Stimulated activated CD4-positive, alpha-beta T cell treated with anti-CD3 and anti-CD28 coated beads, Interleukin-4, amount 100 ng/mL, for 4 hours (primary cell): Measurements from ENCODE around the gene RIMBP3B.
"Not testable (repeated sequence)": the region's sequence is repeated elsewhere in the genome, so short reads cannot be mapped to it uniquely, and the experiment has no call there.

Experiments
- DNase-seq, 2 experiments: peaks; one replicate each; pipeline ENCODE4 v3.0.0-alpha.2; 2020

RIMBP3B gene

DNA sequence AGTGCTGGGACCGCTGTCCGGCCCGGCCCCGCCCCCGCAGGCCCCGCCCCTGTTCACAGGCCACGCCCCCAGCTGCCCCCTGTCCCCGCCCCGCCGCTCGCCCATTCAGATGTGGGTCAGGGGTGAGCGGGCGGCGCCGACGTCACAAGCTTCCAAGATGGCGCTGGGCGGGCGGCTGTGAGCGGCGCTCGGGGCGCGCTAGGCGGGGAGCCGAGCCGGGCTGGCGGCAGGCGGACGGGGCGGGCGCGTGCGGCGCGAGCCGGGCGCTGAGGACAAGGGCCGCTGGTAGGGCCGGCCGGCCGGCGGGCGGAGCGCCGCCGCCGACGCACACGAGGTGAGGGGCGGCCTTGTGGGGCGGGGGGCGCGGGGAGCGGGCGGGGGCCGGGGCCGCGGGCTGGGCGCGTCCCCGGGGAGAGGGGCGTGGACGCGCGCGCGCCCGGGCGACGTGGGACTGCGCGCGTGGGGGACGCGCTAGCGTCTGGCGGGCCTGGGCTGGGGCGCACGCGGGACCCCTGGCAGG, 33.7 kb downstream of the RIMBP3B start, which contains the start of gene HIC2:
HIC2 (plus strand) TSS at position 145 of the 520 bp plus-strand sequence. CDS start 25,461 bp downstream, outside the sequence.
- not testable (repeated sequence) for DNase-seq

DNA sequence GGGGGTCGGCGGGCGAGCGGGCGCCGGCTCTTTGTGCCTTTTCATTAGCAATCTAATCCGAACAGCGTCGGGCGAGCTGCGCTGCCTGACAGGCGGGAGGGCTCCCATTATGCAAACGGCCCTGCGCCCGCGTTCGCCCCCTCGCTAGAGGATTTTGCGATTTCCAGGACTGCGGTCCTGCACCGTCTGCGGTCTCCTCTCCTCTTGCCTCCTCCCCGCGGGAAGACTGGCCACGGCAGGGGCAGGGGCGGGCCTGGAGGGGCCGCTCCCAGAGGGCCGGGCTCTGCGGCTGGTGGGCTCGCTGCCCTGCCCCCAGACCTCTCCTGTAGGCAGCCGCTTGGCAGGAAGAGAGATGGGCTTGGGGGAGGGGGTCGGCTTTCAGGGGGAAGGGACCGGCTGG, 34.3 kb downstream of the RIMBP3B start:
- DNase-seq, result peak; percentile 8 to 31

DNA sequence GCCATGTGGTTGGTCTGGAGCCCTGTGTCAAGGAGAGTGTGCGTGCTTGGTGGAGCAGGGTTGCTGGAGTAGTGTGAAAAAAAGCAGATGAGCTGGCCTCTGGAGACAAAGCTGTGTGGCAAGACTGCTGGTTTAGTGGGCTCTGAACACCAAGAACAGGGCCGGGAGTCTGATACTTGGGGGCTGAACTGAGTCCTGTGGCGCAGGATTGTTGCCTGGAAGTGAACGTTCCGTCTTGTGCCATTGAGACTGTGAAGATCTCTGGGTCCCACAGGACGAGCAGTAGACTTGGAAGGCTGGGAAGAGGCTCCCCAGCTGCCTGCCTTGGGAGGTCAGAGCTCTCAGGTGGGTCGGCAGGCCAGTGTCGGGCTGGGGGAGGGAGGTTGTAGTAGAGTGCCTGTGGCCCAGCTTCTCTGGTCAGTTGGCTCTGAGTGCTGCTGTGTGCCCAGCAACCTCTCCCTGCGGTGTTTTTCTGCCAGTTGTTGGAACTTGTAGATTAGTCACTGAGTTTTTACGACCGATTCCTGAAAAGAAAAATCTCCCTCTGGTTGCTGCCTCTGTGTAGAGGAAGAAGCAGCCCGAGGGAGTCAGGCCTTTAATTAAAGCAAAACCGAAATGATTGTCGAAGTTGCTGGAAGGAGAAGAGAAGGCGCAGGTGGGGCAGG, 35.6 kb downstream of the RIMBP3B start:
- DNase-seq, result not testable (repeated sequence)

DNA sequence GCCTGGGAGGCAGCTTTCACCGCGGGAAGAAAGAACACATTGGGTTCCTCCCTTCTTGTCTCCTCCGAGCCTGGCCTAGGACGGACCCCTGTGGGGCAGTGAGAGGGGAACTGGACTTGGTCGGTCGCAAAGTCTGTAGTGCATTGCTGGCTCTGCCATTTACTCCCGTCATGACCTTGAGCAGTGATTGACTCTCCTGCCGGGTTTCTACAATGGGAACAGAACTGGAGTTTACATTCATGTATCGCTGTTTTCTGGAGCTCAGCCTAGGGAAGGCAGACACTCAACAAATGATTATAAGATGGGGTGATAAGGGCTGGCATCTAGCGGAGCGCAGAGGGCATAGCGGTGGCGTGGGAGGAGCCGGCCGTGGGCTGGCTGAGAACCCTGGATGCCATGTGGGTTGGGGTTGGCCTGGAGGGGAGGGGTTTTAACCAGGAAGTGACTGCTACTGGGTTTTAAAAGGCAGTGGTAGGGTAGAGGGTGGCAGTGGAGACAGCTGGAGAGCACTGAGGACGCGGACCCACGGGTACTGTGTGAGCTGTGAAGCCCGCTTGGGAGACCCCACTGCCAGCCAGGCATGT, 36.7 kb downstream of the RIMBP3B start:
- DNase-seq, result not testable (repeated sequence)

DNA sequence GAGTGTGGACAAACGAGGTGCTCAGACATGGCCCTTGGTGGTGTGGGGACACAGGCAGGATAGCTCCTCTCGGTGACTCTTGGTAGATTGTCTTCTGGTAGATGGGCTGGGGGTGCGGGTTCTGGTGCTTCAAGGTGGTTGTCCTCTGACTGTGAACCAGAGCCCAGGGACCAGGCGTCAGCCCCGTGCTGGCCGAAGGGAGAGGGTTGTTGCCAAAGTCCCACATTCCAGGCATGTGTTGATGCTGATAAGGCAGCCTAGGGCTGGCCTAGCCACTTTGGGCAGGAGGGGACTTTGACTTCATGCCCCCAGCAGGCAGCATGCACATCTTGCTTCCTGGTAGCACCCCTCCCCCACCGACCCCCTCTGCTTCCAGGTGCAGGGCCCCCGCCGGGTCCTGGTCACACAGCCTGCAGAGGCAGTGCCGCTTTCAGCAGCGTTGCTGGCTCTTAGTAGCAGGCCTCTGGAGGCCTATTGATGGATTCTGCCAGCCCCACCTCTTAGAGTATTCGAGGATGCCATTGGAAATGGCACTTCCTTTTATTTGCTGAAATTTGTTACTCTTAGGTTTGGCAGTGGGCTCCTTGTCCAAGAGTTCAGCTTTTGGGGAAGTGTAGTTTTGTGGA, 40.6 kb downstream of the RIMBP3B start:
- DNase-seq, result not testable (repeated sequence)

DNA sequence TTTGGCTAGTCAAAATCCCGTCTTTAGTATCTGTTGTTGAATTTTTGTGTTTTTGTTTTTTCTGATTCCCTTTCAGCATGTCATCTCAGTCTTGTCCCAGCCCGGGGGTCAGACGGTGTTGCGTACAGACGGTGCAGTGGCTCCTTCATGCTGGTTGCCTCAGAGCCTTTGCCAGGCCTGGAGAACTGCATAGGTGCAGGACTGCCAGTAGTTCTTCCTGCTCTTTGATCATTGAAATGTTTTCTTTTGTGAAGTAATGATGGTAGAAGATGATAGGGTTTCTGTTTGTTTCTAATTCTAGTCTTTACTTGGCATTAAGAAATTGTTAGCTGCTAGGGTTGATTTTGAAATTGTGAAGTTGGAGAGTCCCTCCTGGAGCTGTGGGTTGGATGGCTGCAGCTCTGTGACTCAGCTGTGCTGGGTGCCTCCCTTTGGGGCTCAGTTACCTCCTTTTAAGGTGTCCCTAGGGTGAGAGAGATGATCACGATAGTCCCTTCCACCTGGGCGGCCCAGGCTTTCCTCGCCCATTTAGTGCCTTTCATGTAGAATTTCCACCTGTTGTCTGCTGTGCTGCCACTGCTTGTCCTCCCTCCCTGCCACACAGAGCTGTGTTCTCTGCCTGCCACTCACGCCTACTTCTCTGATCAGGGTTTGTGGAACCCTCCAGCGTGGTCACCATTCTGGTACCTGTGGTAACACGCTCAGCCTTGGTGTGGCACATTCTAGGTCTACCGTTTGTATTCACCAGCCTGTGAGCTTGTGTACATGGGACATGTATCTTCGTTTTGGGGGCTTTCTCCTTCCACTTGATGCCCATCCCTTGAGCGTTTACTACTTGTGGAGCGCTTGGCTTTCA, 51.1 kb downstream of the RIMBP3B start:
- DNase-seq, result not testable (repeated sequence)

DNA sequence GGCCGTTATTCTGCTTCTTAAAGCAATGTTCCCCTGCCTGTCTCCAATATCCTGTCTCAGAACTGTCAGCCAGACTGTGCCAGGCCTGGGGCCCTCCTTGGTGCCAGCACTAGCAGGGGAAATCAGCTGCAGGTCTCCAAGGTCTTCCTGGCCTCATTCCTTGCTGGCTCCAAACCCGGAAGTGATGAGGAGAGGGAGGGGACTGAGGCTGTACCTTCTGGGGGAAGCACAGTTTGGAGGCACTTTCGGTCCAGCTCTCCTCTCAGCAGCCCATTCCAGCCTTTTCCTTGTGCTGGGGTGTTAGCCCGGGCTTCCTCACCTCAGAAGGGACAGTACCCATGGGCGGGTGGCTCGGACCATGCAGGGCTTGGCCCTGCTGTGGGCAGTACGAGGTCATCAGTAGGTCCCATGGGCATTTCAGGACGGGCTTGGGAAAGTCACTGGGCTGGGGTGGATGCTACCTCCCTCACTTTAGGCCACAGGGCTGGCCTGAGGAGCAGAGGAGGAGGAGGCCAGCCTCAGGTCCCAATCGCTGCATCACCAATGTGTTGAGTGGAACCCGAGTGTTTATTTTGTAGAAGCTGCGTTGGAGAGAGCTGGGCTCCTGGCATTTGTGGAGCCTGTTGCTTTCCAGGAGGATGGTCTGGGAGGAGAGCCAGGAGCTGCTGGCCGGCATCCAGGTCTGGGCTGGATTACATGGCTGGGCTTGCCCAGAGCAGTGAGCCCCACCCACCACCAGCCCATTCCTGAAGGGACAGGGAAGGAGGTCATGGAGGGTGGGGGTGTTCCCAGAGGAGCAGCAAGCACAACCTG, 52.7 kb downstream of the RIMBP3B start:
- DNase-seq, result not testable (repeated sequence)

DNA sequence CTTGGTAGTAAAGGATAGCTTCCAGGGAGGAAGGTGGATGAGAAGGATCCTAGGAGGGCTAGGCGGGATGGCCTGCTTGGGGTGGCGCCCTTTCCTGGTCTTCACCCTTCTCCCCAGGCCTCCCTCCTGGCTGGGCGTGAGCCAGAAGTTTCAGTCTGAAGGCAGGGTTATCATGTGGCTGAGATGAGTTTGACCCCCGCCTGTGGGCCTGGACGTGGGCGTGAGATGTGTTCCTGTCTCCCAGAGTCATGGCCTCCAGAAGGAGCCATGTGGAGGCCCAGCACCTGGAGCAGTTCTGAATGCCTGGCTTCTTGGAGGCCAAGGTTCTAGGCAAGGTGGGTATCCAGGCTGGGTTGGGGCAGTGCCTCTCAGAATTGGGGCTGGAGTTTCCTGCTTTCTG, 54.5 kb downstream of the RIMBP3B start:
- not testable (repeated sequence) for DNase-seq
